Endothelial cell (in vitro differentiated cells): Measurements from ENCODE around the gene ABCA1. TPM values are rescaled to one million over a fixed set of nuclear protein-coding genes. Genes with fewer than 3 reads are reported as not detected.
A peak's percentile ranks its signal among the peaks of the same experiment; 100 is the strongest.
"Not testable (repeated sequence)": the region's sequence is repeated elsewhere in the genome, so short reads cannot be mapped to it uniquely, and the experiment has no call there.

Experiments used
- DNase-seq: peaks from one replicate; pipeline ENCODE4 v3.0.0; 2021; ENCODE audit warnings: low spot score
- H3K27ac Mint-ChIP-seq: one replicate; pipeline ENCODE4 v1.8.0; 2021; ENCODE audit warnings: mixed read lengths, inconsistent platforms; ENCODE audit not compliant: unreplicated experiment
- H3K27me3 Mint-ChIP-seq: one replicate; pipeline ENCODE4 v1.8.0; 2021; ENCODE audit warnings: mild to moderate bottlenecking, moderate library complexity, mixed read lengths, inconsistent platforms; ENCODE audit not compliant: unreplicated experiment
- H3K36me3 Mint-ChIP-seq: one replicate; pipeline ENCODE4 v1.8.0; 2021; ENCODE audit warnings: mild to moderate bottlenecking, low read depth, mixed read lengths, inconsistent platforms; ENCODE audit not compliant: unreplicated experiment
- H3K4me1 Mint-ChIP-seq: one replicate; pipeline ENCODE4 v1.8.0; 2021; ENCODE audit warnings: mild to moderate bottlenecking, mixed read lengths, inconsistent platforms; ENCODE audit not compliant: unreplicated experiment
- H3K4me3 Mint-ChIP-seq: one replicate; pipeline ENCODE4 v1.8.0; 2021; ENCODE audit warnings: mild to moderate bottlenecking, mixed read lengths, inconsistent platforms; ENCODE audit not compliant: unreplicated experiment
- H3K9me3 Mint-ChIP-seq: one replicate; pipeline ENCODE4 v1.8.0; 2021; ENCODE audit warnings: mixed read lengths, inconsistent platforms; ENCODE audit not compliant: unreplicated experiment
- total RNA-seq: library from RNA; stranded (reverse); fragmentation: NEBNext Ultra II Directional; extraction: Animal tissue kit (Norgen Biotek cat#: 25700); gene quantifications from one replicate; pipeline ENCODE4 v1.2.1, GENCODE V29; 2021; ENCODE audit not compliant: unreplicated experiment
- TF ChIP-seq, protein P1 (sequence below): fragments of 200-600 bp; sonication (generic); IDR thresholded peaks from one replicate; pipeline ENCODE4 v1.5.0; 2021; ENCODE audit warnings: antibody characterized with exemption; ENCODE audit not compliant: unreplicated experiment

ABCA1 gene
- total RNA-seq, 1 donor from 2014 or later: 171 TPM

- Mint-ChIP-seq H3K27ac (no peak overlapping the region), H3K4me3 (no peak overlapping the region), H3K27me3 (peaks cover 18% of the 10 kb centered on the region), H3K9me3 (no peaks in the 10 kb centered on the region), H3K4me1 (peaks cover 39% of the 10 kb centered on the region), H3K36me3 (no peaks in the 10 kb centered on the region)
- TF ChIP-seq, protein P1, sequence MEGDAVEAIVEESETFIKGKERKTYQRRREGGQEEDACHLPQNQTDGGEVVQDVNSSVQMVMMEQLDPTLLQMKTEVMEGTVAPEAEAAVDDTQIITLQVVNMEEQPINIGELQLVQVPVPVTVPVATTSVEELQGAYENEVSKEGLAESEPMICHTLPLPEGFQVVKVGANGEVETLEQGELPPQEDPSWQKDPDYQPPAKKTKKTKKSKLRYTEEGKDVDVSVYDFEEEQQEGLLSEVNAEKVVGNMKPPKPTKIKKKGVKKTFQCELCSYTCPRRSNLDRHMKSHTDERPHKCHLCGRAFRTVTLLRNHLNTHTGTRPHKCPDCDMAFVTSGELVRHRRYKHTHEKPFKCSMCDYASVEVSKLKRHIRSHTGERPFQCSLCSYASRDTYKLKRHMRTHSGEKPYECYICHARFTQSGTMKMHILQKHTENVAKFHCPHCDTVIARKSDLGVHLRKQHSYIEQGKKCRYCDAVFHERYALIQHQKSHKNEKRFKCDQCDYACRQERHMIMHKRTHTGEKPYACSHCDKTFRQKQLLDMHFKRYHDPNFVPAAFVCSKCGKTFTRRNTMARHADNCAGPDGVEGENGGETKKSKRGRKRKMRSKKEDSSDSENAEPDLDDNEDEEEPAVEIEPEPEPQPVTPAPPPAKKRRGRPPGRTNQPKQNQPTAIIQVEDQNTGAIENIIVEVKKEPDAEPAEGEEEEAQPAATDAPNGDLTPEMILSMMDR: no peak
- no peak for DNase-seq
These were observed 3.3 kb upstream of the ABCA1 start for GRCh38 chr9:104931256-104931655.

- Mint-ChIP-seq H3K9me3 (no peaks in the 10 kb centered on the region), H3K27me3 (peaks cover 15% of the 10 kb centered on the region), H3K27ac (peak overlapping the region; percentile 99), H3K4me1 (peaks cover 27% of the 10 kb centered on the region), H3K36me3 (peaks cover 4% of the 10 kb centered on the region), H3K4me3 (peak overlapping the region; percentile 100)
- TF ChIP-seq, protein P1: no peak
- peak; percentile 22 for DNase-seq
These were observed 591 bp downstream of the ABCA1 start for GRCh38 chr9:104927216-104927911.

- no peaks in the 10 kb centered on the region for H3K9me3 Mint-ChIP-seq
- H3K4me3 Mint-ChIP-seq: no peak overlapping the region
- peaks cover 13% of the 10 kb centered on the region for H3K27me3 Mint-ChIP-seq
- peaks cover 11% of the 10 kb centered on the region for H3K36me3 Mint-ChIP-seq
- peaks cover 39% of the 10 kb centered on the region for H3K4me1 Mint-ChIP-seq
- TF ChIP-seq, protein P1: no peak
- DNase-seq: no peak
- no peak overlapping the region for H3K27ac Mint-ChIP-seq
These were observed 4.2 kb downstream of the ABCA1 start for GRCh38 chr9:104923740-104924139.

DNA sequence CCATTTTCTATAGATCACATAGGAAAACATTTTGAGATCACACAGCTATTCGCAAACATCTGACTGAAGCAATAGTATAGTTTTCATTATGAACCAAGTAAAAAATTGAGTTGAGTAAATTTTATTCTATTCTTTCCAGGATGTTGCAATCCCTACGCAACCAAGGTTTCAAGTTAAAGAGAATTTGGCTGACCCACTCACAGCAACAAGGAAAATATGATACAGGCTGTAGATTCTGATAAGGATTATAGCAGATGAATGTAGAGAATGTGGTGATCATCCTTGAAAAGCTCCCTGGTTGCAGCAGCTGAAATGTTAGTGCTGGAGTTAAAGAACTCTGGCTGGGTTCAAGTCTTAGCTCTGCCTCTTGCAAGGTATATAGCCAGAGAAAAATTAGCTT is 4.7 kb downstream of the ABCA1 start:
- no peak overlapping the region for H3K27ac Mint-ChIP-seq
- peaks cover 14% of the 10 kb centered on the region for H3K36me3 Mint-ChIP-seq
- peak overlapping the region; percentile 25 for H3K4me3 Mint-ChIP-seq
- DNase-seq: no peak
- H3K4me1 Mint-ChIP-seq: peaks cover 38% of the 10 kb centered on the region
- TF ChIP-seq, protein P1: no peak
- H3K9me3 Mint-ChIP-seq: no peaks in the 10 kb centered on the region
- H3K27me3 Mint-ChIP-seq: peaks cover 10% of the 10 kb centered on the region

DNA sequence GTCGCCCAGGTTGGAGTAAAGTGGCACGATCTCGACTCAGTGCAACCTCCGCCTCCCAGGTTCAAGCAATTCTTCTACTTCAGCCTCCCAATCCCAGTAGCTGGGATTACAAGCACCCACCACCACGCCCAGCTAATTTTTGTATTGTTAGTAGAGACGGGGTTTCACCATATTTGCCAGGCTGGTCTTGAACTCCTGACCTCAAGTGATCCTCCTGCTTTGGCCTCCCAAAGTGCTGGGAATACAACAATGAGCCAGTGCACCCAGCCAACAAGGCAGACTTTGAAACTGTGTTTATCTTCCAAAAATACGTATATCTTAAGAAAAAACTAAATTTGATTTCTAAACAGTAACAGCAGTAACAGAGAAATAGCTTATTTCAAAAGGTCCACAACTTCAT is 5.2 kb downstream of the ABCA1 start:
- not testable (repeated sequence) for H3K4me3 Mint-ChIP-seq, DNase-seq, H3K9me3 Mint-ChIP-seq, H3K27ac Mint-ChIP-seq
- H3K36me3 Mint-ChIP-seq: peaks cover 14% of the 10 kb centered on the region
- peaks cover 42% of the 10 kb centered on the region for H3K4me1 Mint-ChIP-seq
- peaks cover 10% of the 10 kb centered on the region for H3K27me3 Mint-ChIP-seq
